ENCODE measurements around the gene CIDEB. TPM values are rescaled to one million over a fixed set of nuclear protein-coding genes. Genes with fewer than 3 reads are reported as not detected.

Gene CIDEB
- total and polyA plus RNA-seq, 2 of the 4 experiments (the other 2 are of a cell fraction), result under 0.01 to 0.19 TPM

DNA sequence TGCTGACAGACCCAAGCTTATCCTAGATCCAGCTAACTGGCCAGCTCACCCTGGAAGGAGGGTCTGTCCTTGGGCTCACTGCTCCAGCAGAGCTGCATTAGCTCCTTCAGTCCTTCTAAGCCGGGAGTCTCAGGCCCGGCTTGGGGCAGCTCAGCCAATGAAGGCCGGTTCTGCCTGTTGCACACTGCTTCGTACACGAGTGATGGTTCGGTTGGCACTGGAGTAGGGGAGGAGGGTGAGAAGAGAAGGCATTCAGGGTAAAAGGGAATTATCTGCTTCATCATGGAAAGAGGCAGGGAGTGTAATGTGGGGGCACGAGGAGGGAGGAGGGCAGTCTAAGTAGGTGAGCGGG, 30.0 kb upstream of the CIDEB start:
- Histone ChIP-seq H2AK9ac (replicated peaks; ENCODE audit: low read depth, low read length, poor library complexity) (no peak overlapping the region), H3K9me1 (ENCODE audit: insufficient read depth, low read length) (no peaks in the 10 kb centered on the region), H3K9ac (ENCODE audit: low read depth, low read length) (no peak overlapping the region), H2AFZ (replicated peaks; ENCODE audit: low read length, poor library complexity) (no peak overlapping the region), H3K23ac (ENCODE audit: low read depth, low read length) (no peak overlapping the region), H4K8ac (ENCODE audit: low read depth in 2 of 2, low read length in 2 of 2) (no peak overlapping the region), H3K18ac (ENCODE audit: low read depth, low read length) (no peak overlapping the region), H2BK5ac (ENCODE audit: low read depth, low read length, poor library complexity, severe bottlenecking) (no peak overlapping the region), H3K56ac (ENCODE audit: extremely low read depth, insufficient read depth, low read length) (no peak overlapping the region), H4K91ac (ENCODE audit: insufficient read depth, low read depth, low read length) (no peak overlapping the region), H2BK120ac (ENCODE audit: low read depth, low read length) (no peak overlapping the region), H3K79me1 (ENCODE audit: low read depth in 1 of 2, low read length in 2 of 2) (no peaks in the 10 kb centered on the region), H3K36me3 (ENCODE audit: control insufficient read depth, insufficient read depth, low read length) (no peaks in the 10 kb centered on the region), H2AK5ac (ENCODE audit: low read depth, low read length) (no peak overlapping the region), H3K9me3 (ENCODE audit: control insufficient read depth, insufficient read depth, low read length) (no peaks in the 10 kb centered on the region; the same call in 1 of the 2 replicates), H3K27ac (ENCODE audit: insufficient read depth, low read length) (no peak overlapping the region), H3K4me3 (ENCODE audit: insufficient read depth, low read depth, low read length) (no peak overlapping the region), H3K14ac (replicated peaks; ENCODE audit: low read depth, low read length) (no peak overlapping the region), H2BK15ac (ENCODE audit: low read depth, low read length) (no peak overlapping the region), H3K4me2 (ENCODE audit: low read depth, low read length) (no peak overlapping the region), H4K20me1 (ENCODE audit: insufficient read depth, low read length) (no peaks in the 10 kb centered on the region), H3K4me1 (ENCODE audit: control insufficient read depth, insufficient read depth, low read length) (peaks cover 3% of the 10 kb centered on the region; the same call in 1 of the 2 replicates), H3K27me3 (ENCODE audit: control insufficient read depth, insufficient read depth, low read length) (peaks cover 88% of the 10 kb centered on the region), H2BK20ac (ENCODE audit: low read depth, low read length) (no peak overlapping the region), H3K4ac (ENCODE audit: low read depth, low read length) (no peak overlapping the region), H4K5ac (ENCODE audit: low read depth, low read length) (no peak overlapping the region)
- ChIA-PET POLR2A (ENCODE audit: unreplicated experiment) (no interaction called here), CTCF (interaction anchor here (0.7 kb wide), 1 partner anchor 29 kb away, joined by 3 read pairs; the partner anchor contains the start of gene CIDEB)
- no peak for DNase-seq
- intact Hi-C loops (cut with micrococcal nuclease) (no loop called here), in situ Hi-C loops (cut with MboI; ENCODE audit: low sequenced_read_pairs) (no loop called here), dilution Hi-C loops (cut with HindIII; ENCODE audit: low sequenced_read_pairs, unreplicated experiment) (no loop called here)
- WGBS, 2 experiments (ENCODE audit: extremely low coverage in 2 of 2, insufficient read length in 1 of 2), result 83% methylated on average over 6 of the region's 8 CpGs; no CpG with 5 or more reads in 1 of the 2 experiments
- BruUV-seq (replicated peaks), result no TSS peak
- TF ChIP-seq, protein P1, sequence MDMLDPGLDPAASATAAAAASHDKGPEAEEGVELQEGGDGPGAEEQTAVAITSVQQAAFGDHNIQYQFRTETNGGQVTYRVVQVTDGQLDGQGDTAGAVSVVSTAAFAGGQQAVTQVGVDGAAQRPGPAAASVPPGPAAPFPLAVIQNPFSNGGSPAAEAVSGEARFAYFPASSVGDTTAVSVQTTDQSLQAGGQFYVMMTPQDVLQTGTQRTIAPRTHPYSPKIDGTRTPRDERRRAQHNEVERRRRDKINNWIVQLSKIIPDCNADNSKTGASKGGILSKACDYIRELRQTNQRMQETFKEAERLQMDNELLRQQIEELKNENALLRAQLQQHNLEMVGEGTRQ (IDR thresholded peaks at IDR 0.05; ENCODE audit: low read depth, low read length), result no peak
- TF ChIP-seq BHLHE40 (IDR thresholded peaks at IDR 0.05; ENCODE audit: low read depth, low read length), result no peak
- TF ChIP-seq MXI1 (IDR thresholded peaks at IDR 0.05; ENCODE audit: borderline replicate concordance, low read depth, low read length), result no peak
- TF ChIP-seq RCOR1 (IDR thresholded peaks at IDR 0.05; ENCODE audit: insufficient replicate concordance, low read length), result no peak
- TF ChIP-seq NFE2L2 (IDR thresholded peaks at IDR 0.05; ENCODE audit: low read depth, low read length), result no peak
- TF ChIP-seq, protein P2, sequence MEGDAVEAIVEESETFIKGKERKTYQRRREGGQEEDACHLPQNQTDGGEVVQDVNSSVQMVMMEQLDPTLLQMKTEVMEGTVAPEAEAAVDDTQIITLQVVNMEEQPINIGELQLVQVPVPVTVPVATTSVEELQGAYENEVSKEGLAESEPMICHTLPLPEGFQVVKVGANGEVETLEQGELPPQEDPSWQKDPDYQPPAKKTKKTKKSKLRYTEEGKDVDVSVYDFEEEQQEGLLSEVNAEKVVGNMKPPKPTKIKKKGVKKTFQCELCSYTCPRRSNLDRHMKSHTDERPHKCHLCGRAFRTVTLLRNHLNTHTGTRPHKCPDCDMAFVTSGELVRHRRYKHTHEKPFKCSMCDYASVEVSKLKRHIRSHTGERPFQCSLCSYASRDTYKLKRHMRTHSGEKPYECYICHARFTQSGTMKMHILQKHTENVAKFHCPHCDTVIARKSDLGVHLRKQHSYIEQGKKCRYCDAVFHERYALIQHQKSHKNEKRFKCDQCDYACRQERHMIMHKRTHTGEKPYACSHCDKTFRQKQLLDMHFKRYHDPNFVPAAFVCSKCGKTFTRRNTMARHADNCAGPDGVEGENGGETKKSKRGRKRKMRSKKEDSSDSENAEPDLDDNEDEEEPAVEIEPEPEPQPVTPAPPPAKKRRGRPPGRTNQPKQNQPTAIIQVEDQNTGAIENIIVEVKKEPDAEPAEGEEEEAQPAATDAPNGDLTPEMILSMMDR (conservative IDR thresholded peaks at IDR 0.05; ENCODE audit: low read depth, low read length), result no peak
- no peak for TF ChIP-seq SMC3 (IDR thresholded peaks at IDR 0.05; ENCODE audit: low read depth, low read length)
- TF ChIP-seq MAZ (IDR thresholded peaks at IDR 0.05; ENCODE audit: borderline replicate concordance, low read depth, low read length), result no peak
- no peak for TF ChIP-seq POLR2A (IDR thresholded peaks at IDR 0.05; ENCODE audit: low read depth, low read length)
- TF ChIP-seq CEBPB (IDR thresholded peaks at IDR 0.05; ENCODE audit: low read depth, low read length), result no peak
- ATAC-seq (ENCODE audit: low read depth), result no peak
